Measurements from ENCODE around the gene PRRC2B. TPM values are rescaled to one million over a fixed set of nuclear protein-coding genes. Genes with fewer than 3 reads are reported as not detected.

PRRC2B gene
- total and polyA plus RNA-seq, 10 donors, result 23.3 to 235 (median 180) TPM

- 95 to 99% (median 96%) methylated on average over 19 of the region's 19 CpGs for WGBS, 5 donors
- no peak overlapping the region for H3K4me3 ChIP-seq
- H3K9me3 ChIP-seq, result peaks cover 4 to 13% (median 11%) of the 10 kb centered on the region in 8 donors
- H3K27ac ChIP-seq, result no peak overlapping the region
- TF ChIP-seq POLR2A (IDR thresholded peaks at IDR 0.05) (no peak), POLR2AphosphoS5 (IDR thresholded peaks at IDR 0.05) (no peak)
- TF ChIP-seq, protein P1, sequence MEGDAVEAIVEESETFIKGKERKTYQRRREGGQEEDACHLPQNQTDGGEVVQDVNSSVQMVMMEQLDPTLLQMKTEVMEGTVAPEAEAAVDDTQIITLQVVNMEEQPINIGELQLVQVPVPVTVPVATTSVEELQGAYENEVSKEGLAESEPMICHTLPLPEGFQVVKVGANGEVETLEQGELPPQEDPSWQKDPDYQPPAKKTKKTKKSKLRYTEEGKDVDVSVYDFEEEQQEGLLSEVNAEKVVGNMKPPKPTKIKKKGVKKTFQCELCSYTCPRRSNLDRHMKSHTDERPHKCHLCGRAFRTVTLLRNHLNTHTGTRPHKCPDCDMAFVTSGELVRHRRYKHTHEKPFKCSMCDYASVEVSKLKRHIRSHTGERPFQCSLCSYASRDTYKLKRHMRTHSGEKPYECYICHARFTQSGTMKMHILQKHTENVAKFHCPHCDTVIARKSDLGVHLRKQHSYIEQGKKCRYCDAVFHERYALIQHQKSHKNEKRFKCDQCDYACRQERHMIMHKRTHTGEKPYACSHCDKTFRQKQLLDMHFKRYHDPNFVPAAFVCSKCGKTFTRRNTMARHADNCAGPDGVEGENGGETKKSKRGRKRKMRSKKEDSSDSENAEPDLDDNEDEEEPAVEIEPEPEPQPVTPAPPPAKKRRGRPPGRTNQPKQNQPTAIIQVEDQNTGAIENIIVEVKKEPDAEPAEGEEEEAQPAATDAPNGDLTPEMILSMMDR (IDR thresholded peaks at IDR 0.05 in 8 of 11, conservative IDR thresholded peaks at IDR 0.05 in 3 of 11), result no peak
- peaks cover 0 to 26% (median 5%) of the 10 kb centered on the region in 6 donors for H3K4me1 ChIP-seq
- no peak for DNase-seq
- H3K27me3 ChIP-seq (replicated peaks in 1 of 7), result no peaks in the 10 kb centered on the region
- no peaks in the 10 kb centered on the region for H3K36me3 ChIP-seq
- intact Hi-C loops (cut with DNase I; ENCODE audit: low total_unique reads), result no loop called here
Measured at GRCh38 chr9:131537946-131538345, 144.1 kb downstream of the PRRC2B start.

GRCh38 chr9:131539223-131539923 is 145.5 kb downstream of the PRRC2B start:
- TF ChIP-seq, protein P1 (IDR thresholded peaks at IDR 0.05 in 8 of 11, conservative IDR thresholded peaks at IDR 0.05 in 3 of 11), result no peak
- TF ChIP-seq POLR2A (IDR thresholded peaks at IDR 0.05) (no peak), POLR2AphosphoS5 (IDR thresholded peaks at IDR 0.05) (no peak)
- intact Hi-C loops (cut with DNase I; ENCODE audit: low total_unique reads), result no loop called here
- H3K4me3 ChIP-seq, result no peak overlapping the region
- peaks cover 0 to 21% (median 3%) of the 10 kb centered on the region in 6 donors for H3K4me1 ChIP-seq
- no peak for DNase-seq
- H3K36me3 ChIP-seq, result no peaks in the 10 kb centered on the region
- H3K9me3 ChIP-seq, result peaks cover 8 to 27% (median 25%) of the 10 kb centered on the region in 8 donors
- H3K27ac ChIP-seq, result no peak overlapping the region
- H3K27me3 ChIP-seq (replicated peaks in 1 of 7), result peaks cover 0 to 5% (median 0%) of the 10 kb centered on the region in 7 donors
- 71 to 78% (median 77%) methylated on average over 7 of the region's 7 CpGs for WGBS, 5 donors

DNA sequence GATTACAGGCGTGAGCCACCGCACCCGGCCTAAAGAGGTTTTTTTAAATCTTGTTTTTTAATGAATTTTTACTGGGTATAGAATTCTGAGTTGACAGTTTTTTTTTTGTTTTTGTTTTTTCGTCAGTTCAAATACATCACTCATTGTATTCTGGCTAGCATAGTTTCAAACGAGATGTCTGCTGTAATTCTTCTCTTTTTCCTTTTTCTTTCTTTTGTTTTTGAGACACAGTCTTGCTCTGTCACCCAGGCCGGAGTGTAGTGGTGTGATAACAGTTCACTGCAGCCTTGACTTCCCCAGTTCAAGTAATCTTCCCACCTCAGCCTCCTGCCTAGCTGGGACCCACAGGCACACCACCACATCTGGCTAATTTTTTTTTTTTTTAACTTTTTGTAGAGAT is 149.3 kb downstream of the PRRC2B start:
- peaks cover 0 to 29% (median 14%) of the 10 kb centered on the region in 6 donors for H3K4me1 ChIP-seq
- intact Hi-C loops (cut with DNase I; ENCODE audit: low total_unique reads), result no loop called here
- WGBS, 5 donors, result 90 to 95% (median 92%) methylated on average over 6 of the region's 6 CpGs
- H3K4me3 ChIP-seq, result no peak overlapping the region
- no peak for DNase-seq
- H3K27me3 ChIP-seq (replicated peaks in 1 of 7), result peaks cover 0 to 43% (median 26%) of the 10 kb centered on the region in 7 donors
- H3K9me3 ChIP-seq, result peaks cover 8 to 37% (median 27%) of the 10 kb centered on the region in 8 donors
- no peaks in the 10 kb centered on the region for H3K36me3 ChIP-seq
- no peak for TF ChIP-seq POLR2AphosphoS5 (IDR thresholded peaks at IDR 0.05)
- TF ChIP-seq, protein P1 (IDR thresholded peaks at IDR 0.05 in 8 of 11, conservative IDR thresholded peaks at IDR 0.05 in 3 of 11), result no peak
- no peak for TF ChIP-seq POLR2A (IDR thresholded peaks at IDR 0.05)
- H3K27ac ChIP-seq, result no peak overlapping the region

DNA sequence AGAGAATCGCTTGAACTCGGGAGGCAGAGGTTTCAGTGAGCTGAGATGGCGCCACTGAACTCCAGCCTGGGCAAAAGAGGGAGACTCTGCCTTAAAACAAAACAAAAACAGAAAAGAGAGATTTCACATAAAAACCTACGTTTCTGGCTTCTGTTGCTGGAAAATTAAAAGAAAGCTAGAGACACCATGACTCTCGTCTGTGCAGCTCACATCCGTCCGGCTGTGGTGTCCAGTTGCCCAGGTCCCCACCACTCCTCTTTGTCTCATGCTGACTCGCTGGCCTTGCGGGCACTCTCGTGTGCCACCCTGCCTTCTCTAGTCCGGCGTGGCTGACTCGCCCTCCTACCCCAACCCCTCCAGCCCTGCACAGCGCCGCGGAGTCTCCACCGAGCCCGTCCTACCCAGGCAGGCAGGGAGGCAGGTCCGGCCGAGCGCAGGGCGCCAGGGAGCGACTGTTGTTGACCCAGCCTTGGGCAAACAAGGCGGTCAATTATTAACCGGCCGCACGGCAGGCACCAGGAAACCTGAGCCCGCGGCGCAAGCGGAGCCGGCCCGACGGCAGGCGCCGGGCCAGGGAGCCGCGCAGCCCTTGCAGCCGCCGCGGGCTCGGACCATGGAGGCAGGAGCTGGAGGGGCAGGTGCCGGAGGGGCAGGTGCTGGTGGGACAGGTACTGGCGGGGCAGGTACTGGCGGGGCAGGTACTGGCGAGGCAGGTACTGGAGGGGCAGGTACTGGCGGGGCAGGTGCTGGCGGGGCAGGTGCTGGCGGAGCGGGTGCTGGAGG is 151.3 kb downstream of the PRRC2B start, which contains the start of gene PRRT1B:
PRRT1B (plus strand) TSS at position 521 of the 783 bp plus-strand sequence; CDS start at position 614, 93 bp downstream.
- WGBS, 5 donors, result 27 to 43% (median 32%) methylated on average over 39 to 50 of the region's 50 CpGs
- Histone ChIP-seq H3K4me1 (peaks cover 0 to 20% (median 13%) of the 10 kb centered on the region in 6 donors), H3K4me3 (peak within 1 kb of the TSS in 2 of 8 donors; percentile 13 to 54), H3K27ac (no peak within 1 kb of the TSS), H3K27me3 (replicated peaks in 1 of 7) (peaks cover 0 to 61% (median 29%) of the 10 kb centered on the region in 7 donors), H3K36me3 (no peaks in the 10 kb centered on the region), H3K9me3 (peaks cover 8 to 46% (median 27%) of the 10 kb centered on the region in 8 donors)
- no peak for TF ChIP-seq POLR2AphosphoS5 (IDR thresholded peaks at IDR 0.05)
- intact Hi-C loops (cut with DNase I; ENCODE audit: low total_unique reads), result no loop called here
- no peak for DNase-seq

All from spleen (tissue), 11 donors.